HG02970 (cell line): ENCODE results near the gene MYO5C.
"Not testable (repeated sequence)": the region's sequence is repeated elsewhere in the genome, so short reads cannot be mapped to it uniquely, and the experiment has no call there.

Experiments
- ATAC-seq: cut with Tn5 transposase; IDR thresholded peaks from one replicate; pipeline ENCODE4 v1.9.1; 2021; ENCODE audit warnings: mild to moderate bottlenecking, moderate library complexity, moderate number of reproducible peaks; ENCODE audit not compliant: unreplicated experiment, low FRiP score

Gene MYO5C

DNA sequence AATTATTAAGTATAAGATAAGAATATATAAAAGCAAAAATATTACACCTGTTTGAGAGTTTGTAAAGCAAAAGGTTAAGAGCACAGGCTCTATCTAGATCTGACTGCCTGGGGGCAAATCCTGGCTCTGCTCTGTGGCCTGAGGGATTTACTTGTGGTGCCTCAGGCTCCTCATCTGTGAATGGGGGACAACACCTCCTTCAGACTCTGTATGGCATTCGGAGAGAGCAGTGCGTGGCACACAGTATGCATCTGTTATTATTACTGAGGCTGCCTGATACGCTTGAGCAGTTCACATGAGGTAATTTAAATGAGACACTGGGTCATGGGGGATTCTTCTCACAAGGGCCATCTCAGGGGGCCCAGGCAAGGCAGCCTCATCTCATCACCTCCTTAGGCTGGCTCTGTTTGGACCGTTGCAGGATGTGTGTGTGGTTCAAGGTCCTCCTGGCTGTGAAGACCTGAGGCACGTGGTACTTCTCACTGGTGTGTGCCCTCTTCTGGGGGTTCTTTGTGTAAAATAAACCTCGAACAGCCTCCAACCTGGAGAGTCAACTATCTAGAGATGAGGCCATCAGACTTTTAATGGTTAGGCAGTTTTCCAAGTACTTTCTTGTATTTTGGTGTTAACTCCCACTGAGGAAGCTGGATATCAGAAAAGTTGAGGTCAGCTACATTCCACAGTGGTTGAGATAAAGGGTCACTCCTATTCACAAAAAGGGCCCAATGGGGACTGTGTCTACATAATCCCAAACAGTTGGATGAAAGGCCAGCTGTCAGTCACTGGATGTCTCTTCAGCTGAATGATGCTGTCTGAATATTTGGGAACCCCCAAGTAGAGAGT lies 113.4 kb downstream of the MYO5C start:
- ATAC-seq, result no peak

DNA sequence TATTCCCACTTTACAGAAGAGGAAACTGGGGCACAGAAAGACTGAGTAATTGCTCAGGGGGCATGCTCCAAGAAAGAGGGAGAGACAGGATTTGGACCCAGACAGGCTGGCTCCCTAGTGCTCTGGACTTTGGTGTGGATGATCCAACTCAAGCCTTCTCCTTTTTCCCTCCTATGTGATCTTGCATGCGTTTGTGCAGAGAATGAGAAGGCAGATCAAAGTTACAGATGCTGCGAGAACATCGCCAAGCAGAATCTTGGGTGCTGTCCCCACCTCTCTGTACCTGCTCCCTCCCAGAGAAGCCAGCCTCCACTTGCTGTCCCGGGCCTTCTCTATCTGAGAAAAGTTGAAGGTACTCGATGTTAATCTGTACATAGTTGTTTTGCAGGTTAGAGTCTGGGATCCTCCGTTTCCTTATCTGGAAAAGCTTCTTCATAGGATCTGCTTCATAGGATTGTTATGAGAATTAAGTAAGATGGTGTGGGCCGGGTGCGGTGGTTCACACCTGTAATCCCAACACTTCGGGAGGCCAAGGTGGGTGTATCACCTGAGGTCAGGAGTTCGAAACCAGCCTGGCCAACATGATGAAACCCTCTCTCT lies 114.7 kb downstream of the MYO5C start:
- ATAC-seq, result no peak

DNA sequence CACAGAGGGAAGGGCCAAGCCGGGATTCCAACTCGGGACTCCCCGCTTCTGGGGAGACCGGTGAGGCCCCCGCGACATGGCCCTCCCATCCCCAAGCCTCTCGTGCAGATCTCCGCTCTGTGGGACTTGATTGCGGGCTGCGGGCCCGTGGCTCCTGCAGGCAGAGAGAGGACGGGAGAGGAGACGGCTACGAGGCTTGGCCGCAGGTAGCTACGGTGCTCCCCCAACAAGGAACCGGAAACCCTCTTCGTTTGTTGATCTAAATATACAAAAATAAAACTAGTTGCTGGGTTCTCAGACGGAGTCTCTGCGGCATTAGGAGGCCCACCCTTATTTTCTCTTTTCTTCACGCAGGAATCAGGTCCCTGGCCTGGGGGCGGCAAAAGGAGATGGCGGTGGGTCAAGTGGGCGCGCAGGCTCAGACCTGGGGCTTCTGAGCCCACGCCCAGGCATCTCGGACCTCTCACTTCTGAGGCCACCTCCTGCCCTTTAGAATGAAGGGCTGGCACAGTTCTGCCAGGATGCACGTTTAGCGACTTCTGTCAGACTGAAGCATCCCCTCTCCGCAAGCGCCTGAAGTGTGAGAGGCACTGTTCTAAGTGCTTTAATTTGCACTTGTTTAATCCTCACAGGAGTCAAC lies 115.3 kb downstream of the MYO5C start:
- peak; percentile 31 for ATAC-seq

DNA sequence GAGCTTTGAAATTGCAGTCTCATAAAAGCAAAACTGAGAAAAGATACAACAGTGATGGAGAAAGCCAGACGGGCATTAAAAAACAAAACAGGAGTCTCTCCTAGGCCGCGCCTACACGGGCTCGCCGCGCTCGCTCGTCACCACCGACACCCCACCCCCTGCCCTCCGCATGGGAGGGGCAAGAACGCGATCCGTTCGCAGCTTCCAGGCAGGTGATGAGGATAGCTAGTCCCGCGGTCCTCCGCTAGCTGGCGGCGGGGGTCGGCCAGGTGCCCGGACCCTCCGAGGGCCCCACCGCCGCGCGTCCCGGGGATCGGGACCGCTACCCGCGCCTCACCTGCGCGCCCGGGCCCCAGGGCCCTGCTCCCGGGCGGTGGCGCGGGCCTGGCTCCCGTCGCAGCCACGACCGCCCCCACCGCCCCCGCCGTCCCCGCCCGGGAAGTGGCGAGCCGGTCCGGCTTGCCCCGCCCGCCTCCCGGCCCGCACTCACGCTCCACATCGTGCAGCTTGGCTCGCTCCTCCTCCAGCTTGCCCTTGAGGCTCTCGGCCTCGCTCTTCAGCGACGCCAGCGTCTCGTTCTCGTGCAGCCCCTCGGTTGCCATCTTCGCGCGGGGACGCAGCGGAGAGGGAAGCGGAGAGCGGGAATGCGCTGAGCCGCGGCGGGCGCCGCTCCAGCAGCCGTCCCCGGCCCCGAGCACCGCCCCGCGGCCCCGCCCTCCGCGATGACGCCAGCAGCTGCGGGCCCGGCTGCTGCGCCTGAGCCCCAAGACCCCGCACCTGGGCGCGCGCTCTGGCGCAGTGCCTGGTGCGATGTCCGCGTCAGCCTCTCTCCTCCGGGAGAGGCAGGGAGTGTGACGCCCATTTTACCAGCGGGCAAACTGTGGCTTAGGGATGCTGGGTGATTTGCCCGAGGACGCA lies 116.1 kb downstream of the MYO5C start:
- ATAC-seq, result peak; percentile 75

DNA sequence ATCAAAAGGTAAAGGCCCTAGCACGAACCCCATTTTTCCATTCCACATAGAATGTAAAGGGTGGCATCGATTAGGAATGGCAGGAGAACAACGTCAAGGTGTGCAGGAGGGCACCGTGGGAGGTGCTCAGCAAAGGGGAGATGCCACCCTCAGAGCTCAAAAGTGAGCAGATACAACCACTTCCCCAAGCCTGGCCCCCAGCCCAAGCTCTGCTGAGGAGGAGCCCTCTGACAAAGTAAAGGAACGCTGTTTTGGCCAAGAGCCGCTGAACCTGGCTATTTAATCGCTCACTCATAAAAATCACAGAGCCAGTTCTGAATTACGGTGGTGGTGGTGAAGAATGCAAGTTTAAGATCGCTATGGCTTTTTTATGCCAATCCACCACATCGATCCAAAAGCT lies 116.8 kb downstream of the MYO5C start:
- no peak for ATAC-seq

DNA sequence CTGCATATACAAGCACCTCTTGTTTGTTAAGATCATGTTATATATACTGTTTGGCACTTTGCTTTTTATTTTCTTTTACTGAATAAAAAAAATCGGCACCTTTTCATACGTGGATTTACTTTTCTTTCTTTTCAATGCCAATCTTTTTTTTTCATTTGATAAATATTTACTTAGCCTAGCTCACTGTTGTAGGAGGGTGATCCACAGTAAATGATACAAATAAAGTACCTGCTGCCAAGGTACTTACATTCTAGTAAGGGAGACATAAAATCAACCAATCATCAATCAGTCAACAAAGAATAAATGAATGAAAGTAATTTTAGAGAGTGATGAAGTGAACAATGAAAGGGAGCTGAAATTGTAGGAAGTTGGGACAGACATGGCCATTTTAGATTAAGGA lies 122.7 kb downstream of the MYO5C start:
- ATAC-seq, result no peak

DNA sequence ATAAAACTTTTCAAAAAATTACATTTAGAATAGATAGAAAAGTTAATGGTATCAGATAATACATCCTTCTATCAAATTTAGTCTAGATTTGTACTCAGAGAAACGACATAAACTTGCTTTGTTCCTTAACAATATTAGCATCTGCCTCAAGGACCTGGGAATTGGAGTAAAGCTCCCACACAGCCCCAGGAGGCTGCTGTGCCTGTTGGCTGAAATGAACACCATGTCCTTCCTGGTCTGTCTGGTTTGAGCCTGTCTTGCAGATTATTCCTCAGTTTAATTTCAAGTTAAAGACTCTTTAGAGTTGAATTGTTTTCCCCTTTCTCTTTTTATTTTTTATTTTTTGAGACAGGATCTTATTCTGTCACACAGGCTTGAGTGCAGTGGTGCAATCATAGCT lies 123.8 kb downstream of the MYO5C start:
- no peak for ATAC-seq

DNA sequence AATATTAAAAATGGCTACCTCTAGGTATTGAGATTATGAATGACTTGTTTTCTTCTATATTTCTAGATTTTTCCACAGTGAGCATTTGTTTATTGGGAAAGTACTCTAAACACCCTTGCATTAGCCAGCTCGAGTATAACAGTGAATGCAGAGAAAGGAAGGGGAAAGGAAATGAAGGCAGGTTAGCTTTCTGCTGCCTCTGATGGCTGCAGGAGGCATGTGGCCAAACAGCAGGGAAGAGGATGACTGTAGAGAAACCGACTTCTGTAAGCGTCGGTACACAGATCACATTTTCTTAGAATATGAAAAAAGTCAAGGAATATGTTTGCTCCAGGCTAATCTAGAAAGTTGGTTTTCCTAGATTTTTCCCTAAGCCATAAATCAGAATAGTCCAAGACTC lies 124.2 kb downstream of the MYO5C start:
- ATAC-seq, result no peak

DNA sequence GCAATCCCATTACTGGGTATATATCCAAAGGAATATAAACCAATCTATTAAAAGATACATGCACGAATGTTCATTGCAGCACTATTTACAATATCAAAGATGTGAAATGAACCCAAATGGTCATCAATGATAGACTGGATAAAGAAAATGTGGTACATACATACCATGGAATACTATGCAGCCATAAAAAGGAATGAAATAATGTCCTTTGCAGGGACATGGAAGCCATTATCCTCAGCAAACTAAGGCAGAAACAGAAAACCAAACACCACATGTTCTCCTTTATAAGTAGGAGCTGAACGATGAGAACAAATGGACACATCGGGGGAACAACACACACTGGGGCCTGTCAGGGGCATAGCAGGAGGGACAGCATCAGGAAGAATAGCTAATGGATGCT lies 125.4 kb downstream of the MYO5C start:
- not testable (repeated sequence) for ATAC-seq

DNA sequence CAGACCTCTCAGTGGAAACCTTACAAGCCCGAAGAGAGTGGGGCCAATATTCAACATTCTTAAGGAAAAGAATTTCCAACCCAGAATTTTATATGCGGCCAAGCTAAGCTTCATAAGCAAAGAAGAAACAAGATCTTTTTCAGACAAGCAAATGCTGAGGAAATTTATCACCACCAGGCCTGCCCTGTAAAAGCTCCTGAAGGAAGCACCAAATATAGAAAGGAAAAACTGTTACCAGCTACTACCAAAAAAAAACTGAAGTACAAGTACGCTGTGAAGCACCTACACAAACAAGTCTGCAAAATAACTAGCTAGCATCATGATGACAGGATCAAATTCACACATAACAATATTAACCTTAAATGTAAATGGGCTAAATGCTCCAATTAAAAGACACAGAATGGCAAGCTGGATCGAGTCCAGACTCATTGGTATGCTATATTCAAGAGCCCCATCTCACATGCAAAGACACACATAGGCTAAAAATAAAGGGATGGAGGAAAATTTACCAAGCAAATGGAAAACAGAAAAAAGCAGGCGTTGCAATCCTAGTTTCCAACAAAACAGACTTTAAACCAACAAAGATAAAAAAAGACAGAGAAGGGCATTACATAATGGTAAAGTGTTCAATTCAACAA lies 130.0 kb downstream of the MYO5C start:
- ATAC-seq, result not testable (repeated sequence)

DNA sequence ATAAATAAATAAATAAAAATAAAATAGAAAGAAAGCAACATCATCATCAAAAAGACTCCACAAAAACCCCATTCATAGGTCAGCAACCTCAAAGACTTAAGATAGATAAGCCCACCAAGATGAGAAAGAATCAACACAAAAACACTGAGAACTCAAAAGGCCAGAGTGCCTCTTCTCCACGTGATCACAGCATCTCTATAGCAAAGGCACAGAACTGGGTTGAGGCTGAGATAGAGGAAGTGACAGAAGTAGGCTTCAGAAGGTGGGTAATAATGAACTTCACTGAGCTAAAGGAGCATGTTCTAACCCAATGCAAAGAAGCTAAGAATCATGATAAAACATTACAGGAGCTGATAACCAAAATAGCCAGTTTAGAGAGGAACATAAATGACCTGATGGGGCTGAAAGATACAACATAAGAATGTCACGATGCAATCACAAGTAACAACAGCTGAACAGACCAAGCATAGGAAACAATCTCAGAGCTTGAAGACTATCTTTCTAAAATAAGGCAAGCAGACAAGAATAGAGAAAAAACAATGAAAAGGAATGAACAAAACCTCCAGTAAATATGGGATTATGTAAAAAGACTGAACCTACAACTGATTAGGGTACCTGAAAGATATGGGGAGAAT lies 130.9 kb downstream of the MYO5C start:
- ATAC-seq, result no peak

DNA sequence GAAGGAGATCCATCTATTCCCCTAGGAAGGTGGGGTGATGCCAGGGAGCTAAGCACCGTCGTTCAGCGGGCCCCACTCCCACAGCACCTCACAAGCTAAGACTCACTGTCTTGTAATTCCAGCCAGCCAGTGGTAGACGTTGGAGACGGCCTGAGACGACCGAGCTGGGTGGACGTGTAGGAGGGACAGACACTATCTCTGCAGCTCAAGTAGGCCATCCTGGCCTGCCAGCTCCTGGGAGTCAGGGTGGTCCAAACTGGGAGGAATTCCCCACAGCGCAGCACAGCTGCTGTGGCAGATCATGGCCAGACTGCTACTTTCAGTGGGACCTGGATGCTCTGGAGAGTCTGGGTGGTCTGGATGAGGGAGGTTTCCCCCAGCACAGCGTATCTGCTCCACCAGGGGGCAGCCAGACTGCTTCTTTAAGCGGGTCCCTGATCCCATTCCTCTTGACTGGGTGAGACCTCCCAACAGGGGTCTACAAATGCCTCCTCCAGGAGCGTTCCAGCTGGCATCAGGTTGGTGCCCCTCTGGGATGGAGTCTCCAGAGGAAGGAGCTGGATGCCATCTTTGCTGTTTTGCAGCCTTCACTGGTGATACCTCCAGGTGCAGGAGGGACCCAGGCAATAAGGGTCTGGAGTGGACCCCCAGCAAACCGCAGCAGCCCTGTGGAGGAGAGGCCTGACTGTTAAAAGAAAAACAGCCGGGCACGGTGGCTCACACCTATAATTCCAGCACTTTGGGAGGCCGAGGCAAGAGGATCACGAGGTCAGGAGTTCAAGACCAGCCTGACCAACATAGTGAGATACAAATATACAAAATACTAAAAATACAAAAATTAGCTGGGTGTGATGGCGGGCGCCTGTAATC lies 132.0 kb downstream of the MYO5C start:
- ATAC-seq, result no peak

DNA sequence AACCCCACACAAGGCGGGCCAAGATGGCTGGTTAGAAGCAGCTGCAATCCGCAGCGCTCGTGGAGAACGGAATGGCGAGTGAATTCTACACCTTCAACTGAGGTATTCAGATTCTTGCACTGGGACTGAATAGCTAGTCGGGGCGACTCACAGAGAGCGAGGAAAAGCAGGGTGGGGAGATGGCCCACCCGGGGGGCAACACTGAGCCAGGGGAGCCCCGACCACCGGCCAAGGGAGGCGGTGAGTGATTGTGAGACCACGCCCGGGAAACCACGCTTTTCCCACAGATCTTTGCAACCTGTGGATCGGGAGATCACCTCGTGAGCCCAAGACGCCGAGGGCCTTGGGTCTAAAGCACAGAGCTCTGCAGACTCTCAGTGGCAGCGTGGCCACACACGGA lies 132.7 kb downstream of the MYO5C start:
- no peak for ATAC-seq

DNA sequence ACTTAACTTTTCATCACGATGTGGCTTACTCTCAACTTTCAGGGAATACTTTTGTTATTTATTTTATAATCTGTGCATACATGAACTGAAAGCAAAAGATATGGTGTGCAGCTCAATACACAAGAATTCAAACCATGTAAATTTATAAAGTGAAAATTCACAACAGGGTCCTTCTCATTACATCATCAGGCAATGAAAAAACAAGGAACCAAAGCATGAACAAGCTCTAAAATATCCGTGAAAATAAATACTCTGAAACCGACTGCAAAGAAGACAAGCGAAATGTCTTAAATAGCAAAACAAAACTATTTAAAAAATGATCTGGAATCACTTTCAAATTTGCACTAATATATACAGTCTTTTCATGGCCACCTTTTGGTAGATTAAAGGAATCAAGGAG lies 133.3 kb downstream of the MYO5C start:
- no peak for ATAC-seq

DNA sequence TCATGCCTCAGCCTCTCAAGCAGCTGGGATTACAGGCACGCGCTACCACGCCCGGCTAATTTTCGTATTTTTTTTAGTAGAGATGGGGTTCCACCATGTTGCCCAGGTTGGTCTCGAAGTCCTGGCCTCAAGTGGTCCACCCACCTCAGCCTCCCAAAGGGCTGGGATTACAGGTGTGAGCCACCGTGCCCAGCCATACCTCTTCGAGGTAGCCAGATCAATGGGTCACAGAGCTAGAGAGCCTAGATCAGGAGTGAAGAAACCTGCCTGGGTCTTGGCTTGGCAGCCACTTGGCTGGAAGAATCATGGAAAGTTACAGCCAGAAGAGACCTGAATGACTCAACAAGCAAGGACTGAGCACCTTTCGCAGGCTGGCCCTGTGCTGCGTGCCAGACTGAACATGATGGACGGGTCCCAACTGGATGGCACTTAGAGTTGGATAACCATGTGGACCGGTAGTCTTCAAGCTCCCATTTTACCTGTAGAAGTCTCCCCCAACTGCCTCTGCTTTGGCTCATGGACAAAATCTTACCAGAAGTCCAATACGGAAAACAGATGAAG lies 134.1 kb downstream of the MYO5C start:
- ATAC-seq, result no peak

DNA sequence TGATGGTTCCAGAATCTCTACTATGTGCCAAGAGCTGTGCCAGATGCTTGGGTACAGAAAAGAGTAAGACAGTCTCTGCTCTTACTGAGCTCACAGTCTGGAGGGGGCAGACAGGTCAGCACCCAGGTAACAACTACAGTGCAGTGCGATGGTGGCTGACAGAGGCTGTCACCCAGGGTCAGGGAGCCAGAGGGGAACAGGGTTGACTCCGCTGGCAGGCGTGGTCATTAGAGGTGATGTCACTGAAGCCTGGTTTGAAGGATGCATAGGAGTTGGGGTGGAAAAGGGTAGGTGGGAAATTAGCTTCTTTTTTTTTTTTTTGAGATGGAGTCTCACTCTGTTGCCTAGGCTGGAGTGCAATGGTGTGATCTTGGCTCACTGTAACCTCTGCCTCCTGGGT lies 136.0 kb downstream of the MYO5C start:
- no peak for ATAC-seq

DNA sequence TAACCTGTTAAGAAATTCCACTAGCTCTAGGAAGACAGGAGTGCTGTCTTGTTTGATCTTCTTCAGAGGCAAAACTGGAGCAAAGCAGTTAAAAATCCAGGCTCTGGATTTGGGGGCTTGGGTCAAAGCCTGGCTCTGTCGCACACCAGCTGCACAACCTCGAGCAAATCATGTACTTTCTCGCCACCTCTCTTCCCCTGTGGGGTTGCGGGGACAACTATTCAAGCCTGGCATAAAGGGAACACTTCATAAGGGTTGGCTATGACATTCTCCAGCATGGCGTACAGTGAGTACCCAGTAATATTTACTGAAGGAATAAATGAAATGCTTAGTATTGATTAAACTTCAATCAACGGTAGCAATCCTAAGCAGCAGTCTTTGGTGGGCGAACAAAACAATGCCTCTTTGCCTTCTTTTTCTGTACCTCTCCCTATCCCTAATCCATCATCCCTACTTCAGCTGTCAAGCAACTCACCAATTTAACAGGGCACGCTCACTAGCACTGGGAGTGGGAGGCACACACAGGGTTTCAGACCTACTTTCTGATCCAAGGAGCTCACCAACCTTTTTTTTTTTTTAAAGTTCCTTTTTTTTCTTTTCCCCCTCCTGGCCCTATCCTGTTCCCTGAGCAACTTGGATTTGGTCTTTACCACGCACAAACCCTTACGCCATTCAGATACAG lies 137.4 kb downstream of the MYO5C start:
- no peak for ATAC-seq

DNA sequence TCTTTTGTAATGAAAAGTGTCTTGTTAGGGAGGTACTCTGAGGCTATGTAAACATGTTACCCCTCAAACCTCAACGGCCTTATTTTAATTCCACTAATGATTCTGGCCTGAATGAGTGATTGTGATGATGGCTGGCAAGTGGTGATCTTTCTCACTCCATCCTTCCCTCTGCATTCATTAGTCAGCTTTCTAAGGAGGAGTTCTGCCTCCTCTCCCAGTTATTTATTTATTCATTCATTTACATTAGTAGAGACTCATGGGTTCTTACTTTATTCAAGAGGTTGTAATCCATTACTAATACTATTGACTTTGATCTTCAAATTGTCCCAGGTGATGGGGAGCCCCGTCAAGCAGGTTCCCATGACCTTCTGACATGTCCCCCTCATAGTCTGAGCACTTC lies 139.7 kb downstream of the MYO5C start:
- ATAC-seq, result no peak
